Measurements from ENCODE around the gene ZPLD1.

ZPLD1 gene

GRCh38 chr3:102466001-102466400 is 31.2 kb downstream of the ZPLD1 start:
- Histone ChIP-seq H3K9ac (ENCODE audit: low read depth, low read length) (no peak overlapping the region), H3K4me3 (ENCODE audit: low read length) (no peak overlapping the region), H3K9me3 (replicated peaks; ENCODE audit: low read length) (no peaks in the 10 kb centered on the region), H3K27me3 (ENCODE audit: control insufficient read depth, insufficient read depth, low read length) (no peaks in the 10 kb centered on the region), H3K36me3 (ENCODE audit: insufficient read depth, low read length) (no peaks in the 10 kb centered on the region), H3K4me2 (ENCODE audit: low read length) (no peak overlapping the region), H3K4me1 (ENCODE audit: control insufficient read depth, insufficient read depth, low read length) (peaks cover 8% of the 10 kb centered on the region)

DNA sequence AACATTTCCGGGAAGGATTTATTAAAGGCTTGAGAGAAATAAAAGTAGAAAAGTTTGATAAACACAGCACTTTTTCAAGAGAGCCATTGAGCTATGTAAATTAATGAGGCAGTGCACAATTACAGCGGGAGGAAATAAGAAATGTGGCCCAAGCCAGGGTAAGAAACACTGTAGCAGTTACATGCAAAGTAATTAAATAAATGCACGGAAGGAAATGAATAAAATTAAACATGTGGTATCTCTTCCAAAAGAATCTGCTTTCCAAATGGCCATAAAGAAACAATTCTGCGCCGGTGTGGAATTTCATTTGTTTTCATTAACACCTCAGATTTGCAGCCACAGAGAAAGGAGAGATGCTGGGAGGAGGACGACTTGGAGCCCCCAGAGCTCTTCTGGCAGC is 35.3 kb downstream of the ZPLD1 start:
- H3K27me3 ChIP-seq (ENCODE audit: control insufficient read depth, insufficient read depth, low read length) = no peaks in the 10 kb centered on the region
- no peaks in the 10 kb centered on the region for H3K9me3 ChIP-seq (replicated peaks; ENCODE audit: low read length)
- H3K4me2 ChIP-seq (ENCODE audit: low read length) = no peak overlapping the region
- H3K36me3 ChIP-seq (ENCODE audit: insufficient read depth, low read length) = no peaks in the 10 kb centered on the region
- no peak overlapping the region for H3K9ac ChIP-seq (ENCODE audit: low read depth, low read length)
- H3K4me1 ChIP-seq (ENCODE audit: control insufficient read depth, insufficient read depth, low read length) = no peaks in the 10 kb centered on the region
- no peak overlapping the region for H3K4me3 ChIP-seq (ENCODE audit: low read length)

- H3K4me2 ChIP-seq (ENCODE audit: low read length) = no peak overlapping the region
- no peaks in the 10 kb centered on the region for H3K27me3 ChIP-seq (ENCODE audit: control insufficient read depth, insufficient read depth, low read length)
- no peaks in the 10 kb centered on the region for H3K36me3 ChIP-seq (ENCODE audit: insufficient read depth, low read length)
- H3K4me3 ChIP-seq (ENCODE audit: low read length) = no peak overlapping the region
- no peaks in the 10 kb centered on the region for H3K9me3 ChIP-seq (replicated peaks; ENCODE audit: low read length)
- no peak overlapping the region for H3K9ac ChIP-seq (ENCODE audit: low read depth, low read length)
- H3K4me1 ChIP-seq (ENCODE audit: control insufficient read depth, insufficient read depth, low read length) = no peaks in the 10 kb centered on the region
Measured at GRCh38 chr3:102471001-102471400, 36.2 kb downstream of the ZPLD1 start.

GRCh38 chr3:102471491-102471890 is 36.7 kb downstream of the ZPLD1 start:
- no peaks in the 10 kb centered on the region for H3K4me1 ChIP-seq (ENCODE audit: control insufficient read depth, insufficient read depth, low read length)
- H3K27me3 ChIP-seq (ENCODE audit: control insufficient read depth, insufficient read depth, low read length) = no peaks in the 10 kb centered on the region
- no peak overlapping the region for H3K4me3 ChIP-seq (ENCODE audit: low read length)
- H3K9ac ChIP-seq (ENCODE audit: low read depth, low read length) = no peak overlapping the region
- H3K9me3 ChIP-seq (replicated peaks; ENCODE audit: low read length) = no peaks in the 10 kb centered on the region
- H3K4me2 ChIP-seq (ENCODE audit: low read length) = no peak overlapping the region
- H3K36me3 ChIP-seq (ENCODE audit: insufficient read depth, low read length) = no peaks in the 10 kb centered on the region

DNA sequence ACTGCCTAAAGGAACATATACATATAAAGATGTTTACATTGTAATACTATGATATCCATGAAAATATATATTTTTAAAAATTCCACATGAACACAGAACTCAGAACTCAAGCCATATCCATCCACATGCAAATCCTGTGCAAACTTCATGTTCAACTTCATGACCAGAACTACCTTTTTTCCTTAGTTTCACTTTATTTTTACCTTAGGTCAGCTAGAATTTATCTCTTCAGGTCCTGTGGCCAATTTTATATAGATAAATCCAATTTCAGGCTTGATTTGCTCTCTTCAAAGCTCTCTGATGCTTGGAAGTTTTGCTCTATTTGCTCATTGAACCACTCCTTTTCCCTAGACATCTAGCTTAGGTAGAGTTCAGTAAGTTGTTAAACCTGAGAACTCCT is 38.8 kb downstream of the ZPLD1 start:
- no peak overlapping the region for H3K4me3 ChIP-seq (ENCODE audit: low read length)
- H3K9ac ChIP-seq (ENCODE audit: low read depth, low read length) = no peak overlapping the region
- H3K36me3 ChIP-seq (ENCODE audit: insufficient read depth, low read length) = no peaks in the 10 kb centered on the region
- no peaks in the 10 kb centered on the region for H3K4me1 ChIP-seq (ENCODE audit: control insufficient read depth, insufficient read depth, low read length)
- H3K27me3 ChIP-seq (ENCODE audit: control insufficient read depth, insufficient read depth, low read length) = no peaks in the 10 kb centered on the region
- H3K9me3 ChIP-seq (replicated peaks; ENCODE audit: low read length) = no peaks in the 10 kb centered on the region
- no peak overlapping the region for H3K4me2 ChIP-seq (ENCODE audit: low read length)

DNA sequence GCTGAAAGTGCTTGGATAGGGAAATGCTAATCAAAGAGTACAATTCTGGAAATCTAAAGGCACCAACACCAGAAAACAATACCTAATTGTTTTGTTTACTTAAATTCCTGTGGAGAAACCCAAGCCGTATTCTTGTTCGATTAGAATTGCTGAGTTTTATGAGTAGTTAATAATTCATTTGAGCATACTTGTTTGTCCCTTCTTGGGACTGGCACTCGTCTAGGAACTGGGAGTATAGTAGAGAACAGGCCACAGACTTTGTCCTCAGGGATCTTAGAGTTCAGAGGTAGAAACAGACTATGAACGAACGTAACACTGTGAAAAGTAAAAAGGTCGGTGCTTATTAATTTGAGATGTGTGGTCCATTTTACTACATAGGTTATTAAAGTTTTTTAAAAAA is 39.4 kb downstream of the ZPLD1 start:
- H3K4me2 ChIP-seq (ENCODE audit: low read length) = no peak overlapping the region
- no peaks in the 10 kb centered on the region for H3K9me3 ChIP-seq (replicated peaks; ENCODE audit: low read length)
- H3K4me1 ChIP-seq (ENCODE audit: control insufficient read depth, insufficient read depth, low read length) = no peaks in the 10 kb centered on the region
- H3K36me3 ChIP-seq (ENCODE audit: insufficient read depth, low read length) = no peaks in the 10 kb centered on the region
- H3K27me3 ChIP-seq (ENCODE audit: control insufficient read depth, insufficient read depth, low read length) = no peaks in the 10 kb centered on the region
- H3K9ac ChIP-seq (ENCODE audit: low read depth, low read length) = no peak overlapping the region
- H3K4me3 ChIP-seq (ENCODE audit: low read length) = no peak overlapping the region

DNA sequence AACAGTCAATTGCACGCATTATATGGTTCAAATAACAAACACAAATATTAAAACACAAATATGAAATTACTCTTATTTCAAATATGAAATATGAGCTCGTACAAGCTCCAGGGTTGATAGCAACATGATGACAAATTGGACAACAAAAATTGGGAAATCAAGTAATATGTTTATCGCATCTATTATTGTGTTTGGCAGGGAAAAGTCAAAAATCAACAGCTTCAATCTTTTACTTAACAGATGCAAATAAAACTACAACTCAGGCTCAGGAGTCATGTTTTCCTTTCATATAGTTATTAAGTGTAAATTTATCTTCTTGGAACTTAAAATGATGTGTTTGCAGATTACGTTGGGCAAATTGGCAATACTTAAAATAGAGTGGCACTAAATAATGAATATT is 41.4 kb downstream of the ZPLD1 start:
- no peak overlapping the region for H3K4me2 ChIP-seq (ENCODE audit: low read length)
- no peak overlapping the region for H3K4me3 ChIP-seq (ENCODE audit: low read length)
- H3K27me3 ChIP-seq (ENCODE audit: control insufficient read depth, insufficient read depth, low read length) = no peaks in the 10 kb centered on the region
- H3K9ac ChIP-seq (ENCODE audit: low read depth, low read length) = no peak overlapping the region
- no peaks in the 10 kb centered on the region for H3K4me1 ChIP-seq (ENCODE audit: control insufficient read depth, insufficient read depth, low read length)
- no peaks in the 10 kb centered on the region for H3K36me3 ChIP-seq (ENCODE audit: insufficient read depth, low read length)
- H3K9me3 ChIP-seq (replicated peaks; ENCODE audit: low read length) = no peaks in the 10 kb centered on the region

GRCh38 chr3:102478160-102478559 is 43.3 kb downstream of the ZPLD1 start:
- Histone ChIP-seq H3K4me3 (ENCODE audit: low read length) (no peak overlapping the region), H3K9me3 (replicated peaks; ENCODE audit: low read length) (no peaks in the 10 kb centered on the region), H3K4me2 (ENCODE audit: low read length) (no peak overlapping the region), H3K27me3 (ENCODE audit: control insufficient read depth, insufficient read depth, low read length) (no peaks in the 10 kb centered on the region), H3K4me1 (ENCODE audit: control insufficient read depth, insufficient read depth, low read length) (no peaks in the 10 kb centered on the region), H3K9ac (ENCODE audit: low read depth, low read length) (no peak overlapping the region), H3K36me3 (ENCODE audit: insufficient read depth, low read length) (no peaks in the 10 kb centered on the region)

- Histone ChIP-seq H3K27me3 (ENCODE audit: control insufficient read depth, insufficient read depth, low read length) (no peaks in the 10 kb centered on the region), H3K9ac (ENCODE audit: low read depth, low read length) (no peak overlapping the region), H3K4me1 (ENCODE audit: control insufficient read depth, insufficient read depth, low read length) (no peaks in the 10 kb centered on the region)
Measured at GRCh38 chr3:102480139-102480538, 45.3 kb downstream of the ZPLD1 start.

DNA sequence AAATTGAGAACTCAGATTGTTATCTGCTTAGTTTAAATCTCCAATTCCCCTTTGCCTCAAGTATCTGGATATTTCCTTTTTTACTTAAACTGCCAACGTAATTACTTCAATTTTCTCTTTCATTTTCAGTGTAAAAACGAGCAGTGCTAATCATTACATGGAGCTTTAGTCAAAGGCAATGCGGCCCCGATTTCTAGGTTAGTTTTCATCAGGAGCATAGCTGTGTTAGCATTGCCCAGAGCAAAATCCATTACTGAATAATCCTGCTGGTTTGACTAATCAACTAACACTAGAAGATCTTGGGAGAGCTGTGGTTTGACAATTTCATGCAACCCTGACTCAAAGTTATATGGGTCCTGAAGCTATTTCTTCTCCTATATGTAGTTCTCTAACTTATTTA is 46.2 kb downstream of the ZPLD1 start:
- no peak overlapping the region for H3K9ac ChIP-seq (ENCODE audit: low read depth, low read length)

More at GRCh38 chr3:102480139-102480538, 45.3 kb downstream of the ZPLD1 start:
- Histone ChIP-seq H3K4me2 (ENCODE audit: low read length) (no peak overlapping the region), H3K4me3 (ENCODE audit: low read length) (no peak overlapping the region), H3K36me3 (ENCODE audit: insufficient read depth, low read length) (no peaks in the 10 kb centered on the region), H3K9me3 (replicated peaks; ENCODE audit: low read length) (no peaks in the 10 kb centered on the region)

DNA sequence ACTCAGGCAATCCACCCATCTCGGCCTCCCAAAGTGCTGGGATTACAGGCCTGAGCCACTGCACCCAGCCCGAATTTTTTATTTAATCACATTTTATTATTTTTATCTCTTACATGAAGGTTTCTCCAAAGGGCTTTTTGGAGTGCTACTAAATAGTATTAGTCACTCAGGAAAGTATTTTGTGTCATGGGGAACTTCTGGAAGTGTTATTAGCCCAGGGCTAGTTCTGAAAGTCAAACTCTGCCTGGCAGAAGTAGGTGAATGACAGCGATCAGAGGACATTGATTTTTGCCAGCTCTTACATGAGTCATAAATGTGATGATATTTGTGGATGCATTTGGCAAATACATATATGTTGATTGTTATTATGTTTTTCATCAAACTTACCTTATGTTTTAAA is 48.7 kb downstream of the ZPLD1 start:
- H3K4me1 ChIP-seq (ENCODE audit: control insufficient read depth, insufficient read depth, low read length) = no peaks in the 10 kb centered on the region
- H3K4me2 ChIP-seq (ENCODE audit: low read length) = no peak overlapping the region
- no peaks in the 10 kb centered on the region for H3K9me3 ChIP-seq (replicated peaks; ENCODE audit: low read length)
- no peaks in the 10 kb centered on the region for H3K27me3 ChIP-seq (ENCODE audit: control insufficient read depth, insufficient read depth, low read length)
- no peaks in the 10 kb centered on the region for H3K36me3 ChIP-seq (ENCODE audit: insufficient read depth, low read length)
- H3K4me3 ChIP-seq (ENCODE audit: low read length) = no peak overlapping the region
- no peak overlapping the region for H3K9ac ChIP-seq (ENCODE audit: low read depth, low read length)

More for the DNA sequence above, 46.2 kb downstream of the ZPLD1 start:
- Histone ChIP-seq H3K9me3 (replicated peaks; ENCODE audit: low read length) (no peaks in the 10 kb centered on the region), H3K4me2 (ENCODE audit: low read length) (peak overlapping the region; percentile 21), H3K27me3 (ENCODE audit: control insufficient read depth, insufficient read depth, low read length) (no peaks in the 10 kb centered on the region), H3K4me3 (ENCODE audit: low read length) (no peak overlapping the region), H3K4me1 (ENCODE audit: control insufficient read depth, insufficient read depth, low read length) (no peaks in the 10 kb centered on the region), H3K36me3 (ENCODE audit: insufficient read depth, low read length) (no peaks in the 10 kb centered on the region)

DNA sequence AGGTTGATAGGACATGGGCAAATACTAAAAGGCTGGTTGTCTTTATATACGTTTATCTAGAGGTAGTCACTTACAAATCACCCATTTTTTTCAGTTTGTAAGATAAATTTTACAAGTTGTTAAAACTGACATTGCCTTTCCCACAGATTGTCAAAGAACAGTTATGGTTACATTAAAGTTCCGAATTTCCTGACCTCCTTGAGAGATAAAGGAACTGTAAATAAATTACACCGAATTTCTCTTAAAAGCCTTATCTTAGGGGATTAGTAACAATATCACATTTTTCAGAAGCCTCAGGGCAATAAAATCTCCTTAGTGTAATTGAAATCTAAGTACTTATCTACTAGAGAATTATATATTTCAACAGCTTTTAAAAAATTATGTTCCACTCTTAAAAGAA is 49.5 kb downstream of the ZPLD1 start:
- Histone ChIP-seq H3K27me3 (ENCODE audit: control insufficient read depth, insufficient read depth, low read length) (no peaks in the 10 kb centered on the region), H3K9ac (ENCODE audit: low read depth, low read length) (no peak overlapping the region), H3K4me3 (ENCODE audit: low read length) (no peak overlapping the region), H3K9me3 (replicated peaks; ENCODE audit: low read length) (no peaks in the 10 kb centered on the region), H3K36me3 (ENCODE audit: insufficient read depth, low read length) (no peaks in the 10 kb centered on the region), H3K4me2 (ENCODE audit: low read length) (no peak overlapping the region), H3K4me1 (ENCODE audit: control insufficient read depth, insufficient read depth, low read length) (no peaks in the 10 kb centered on the region)

All from skeletal muscle satellite cell (primary cell).